SK-N-SH treated with all-trans-retinoic acid at 6 μM for 48 hours (cell line): ENCODE measurements around the gene ERCC6.

ENCODE experiments used
- CREB5 ChIP-seq: fragments of 250-450 bp; sonication (Bioruptor Pico); IDR thresholded peaks from 2 replicates; pipeline ENCODE4 v1.5.1; 2020; ENCODE audit warnings: low read depth, mild to moderate bottlenecking, moderate library complexity
- ESRRG ChIP-seq: fragments of 250-450 bp; sonication (Bioruptor Pico); IDR thresholded peaks from 2 replicates; pipeline ENCODE4 v1.6.1; 2021; ENCODE audit warnings: mild to moderate bottlenecking
- GLIS3 ChIP-seq: fragments of 250-450 bp; sonication (Bioruptor Pico); IDR thresholded peaks from 2 replicates; pipeline ENCODE4 v1.5.0; 2020; ENCODE audit warnings: mild to moderate bottlenecking, moderate library complexity
- OSR1 ChIP-seq: fragments of 250-450 bp; sonication (Bioruptor Pico); IDR thresholded peaks from 2 replicates; pipeline ENCODE4 v1.8.0; 2022; ENCODE audit warnings: moderate library complexity, mild to moderate bottlenecking, inconsistent platforms
- PATZ1 ChIP-seq: fragments of 250-450 bp; sonication (Bioruptor Pico); IDR thresholded peaks from 2 replicates; pipeline ENCODE4 v1.8.0; 2020; ENCODE audit warnings: mild to moderate bottlenecking, moderate library complexity, borderline replicate concordance
- POU6F1 ChIP-seq: fragments of 250-450 bp; sonication (Bioruptor Pico); IDR thresholded peaks from 2 replicates; pipeline ENCODE4 v1.8.0; 2021; ENCODE audit warnings: low read depth, mild to moderate bottlenecking, moderate library complexity, borderline replicate concordance
- PPARA ChIP-seq: fragments of 250-450 bp; sonication (Bioruptor Pico); IDR thresholded peaks from 2 replicates; pipeline ENCODE4 v1.5.0; 2020; ENCODE audit warnings: mild to moderate bottlenecking, borderline replicate concordance
- RARB ChIP-seq: fragments of 250-450 bp; sonication (Bioruptor Pico); IDR thresholded peaks from 2 replicates; pipeline ENCODE4 v1.8.0; 2021; ENCODE audit warnings: mild to moderate bottlenecking, moderate library complexity
- SNAI2 ChIP-seq: fragments of 250-450 bp; sonication (Bioruptor Pico); IDR thresholded peaks from 2 replicates; pipeline ENCODE4 v1.5.0; 2020; ENCODE audit warnings: mild to moderate bottlenecking, moderate library complexity
- TCF4 ChIP-seq: fragments of 250-450 bp; sonication (Bioruptor Pico); IDR thresholded peaks from 2 replicates; pipeline ENCODE4 v1.8.0; 2021; ENCODE audit warnings: mild to moderate bottlenecking, moderate library complexity, borderline replicate concordance
- TOX ChIP-seq: fragments of 250-450 bp; sonication (Bioruptor Pico); IDR thresholded peaks from 2 replicates; pipeline ENCODE4 v1.8.0; 2021; ENCODE audit warnings: mild to moderate bottlenecking, moderate library complexity, borderline replicate concordance

GRCh38 chr10:49519717-49520116, 19.2 kb downstream of the ERCC6 start:
- TF ChIP-seq SNAI2 (CRISPR knock-in tag) (no peak), ESRRG (CRISPR knock-in tag) (no peak), RARB (no peak), PATZ1 (CRISPR knock-in tag) (no peak), GLIS3 (no peak), TOX (CRISPR knock-in tag) (no peak), TCF4 (no peak), POU6F1 (CRISPR knock-in tag) (no peak), OSR1 (CRISPR knock-in tag) (no peak), CREB5 (no peak), PPARA (CRISPR knock-in tag) (no peak)
